Measurements from ENCODE around the gene BMP4. TPM values are rescaled to one million over a fixed set of nuclear protein-coding genes. Genes with fewer than 3 reads are reported as not detected.

Gene BMP4
- total and polyA plus RNA-seq, 2 donors (not counting 1 experiment from before 2014, with no cell fraction given) = not detected

- H3K4me1 ChIP-seq (ENCODE audit: control insufficient read depth in 2 of 2, insufficient read depth in 2 of 2, low read length in 2 of 2) = no peaks in the 10 kb centered on the region
- H3K79me2 ChIP-seq (ENCODE audit: control insufficient read depth, insufficient read depth, low read length) = no peaks in the 10 kb centered on the region
- H3K9me3 ChIP-seq (ENCODE audit: control extremely low read depth in 1 of 3, control insufficient read depth in 2 of 3, insufficient read depth in 1 of 3, low read length in 2 of 3) = peaks cover 0 to 1% (median 0%) of the 10 kb centered on the region in 3 donors
- intact Hi-C loops (cut with micrococcal nuclease) = no loop called here
- H3K4me2 ChIP-seq (replicated peaks; ENCODE audit: low read depth, low read length, poor library complexity, severe bottlenecking) = no peak overlapping the region
- no peak for ATAC-seq (ENCODE audit: low read depth)
- no peak overlapping the region for H2AFZ ChIP-seq (ENCODE audit: insufficient read depth, low read depth, low read length, poor library complexity, severe bottlenecking)
- H3K27ac ChIP-seq (ENCODE audit: low read length in 2 of 2) = no peak overlapping the region
- Mint-ChIP-seq H3K9me3 (ENCODE audit: insufficient read depth) (no peaks in the 10 kb centered on the region), H3K27ac (no peak overlapping the region), H3K27me3 (peaks cover 3% of the 10 kb centered on the region), H3K4me3 (no peak overlapping the region), H3K4me1 (no peaks in the 10 kb centered on the region)
- H4K20me1 ChIP-seq (ENCODE audit: control insufficient read depth, insufficient read depth, low read length, poor library complexity, severe bottlenecking) = no peaks in the 10 kb centered on the region
- ChIA-PET CTCF (no interaction called here), POLR2A (no interaction called here)
- no peaks in the 10 kb centered on the region for H3K36me3 ChIP-seq (replicated peaks in 1 of 2; ENCODE audit: control extremely low read depth in 1 of 2, control insufficient read depth in 1 of 2, extremely low read depth in 1 of 2, insufficient read depth in 2 of 2, low read length in 1 of 2)
- no peaks in the 10 kb centered on the region for H3K27me3 ChIP-seq (replicated peaks in 1 of 4; ENCODE audit: control extremely low read depth in 1 of 4, control insufficient read depth in 3 of 4, insufficient read depth in 4 of 4, low read length in 3 of 4)
- no peak overlapping the region for H3K9ac ChIP-seq (ENCODE audit: low read length)
- no peak for TF ChIP-seq CTCF (IDR thresholded peaks at IDR 0.05)
- TF ChIP-seq EZH2 (IDR thresholded peaks at IDR 0.05; ENCODE audit: borderline replicate concordance, insufficient read depth, low read depth, low read length, poor library complexity, severe bottlenecking) = no peak
- no peak for DNase-seq
- H3K4me3 ChIP-seq (ENCODE audit: control extremely low read depth in 1 of 5, extremely low read depth in 1 of 5, insufficient read depth in 1 of 5, low read depth in 2 of 5, low read length in 4 of 5) = no peak overlapping the region
- WGBS (ENCODE audit: insufficient coverage) = no CpG with 5 or more reads among the region's 3 CpGs
Observed at GRCh38 chr14:53978194-53978593, 21.6 kb upstream of the BMP4 start.

- Histone ChIP-seq H3K4me1 (ENCODE audit: control insufficient read depth in 2 of 2, insufficient read depth in 2 of 2, low read length in 2 of 2) (no peaks in the 10 kb centered on the region), H3K27ac (ENCODE audit: low read length in 2 of 2) (no peak overlapping the region), H3K9ac (ENCODE audit: low read length) (no peak overlapping the region), H3K27me3 (replicated peaks in 1 of 4; ENCODE audit: control extremely low read depth in 1 of 4, control insufficient read depth in 3 of 4, insufficient read depth in 4 of 4, low read length in 3 of 4) (no peaks in the 10 kb centered on the region), H3K4me2 (replicated peaks; ENCODE audit: low read depth, low read length, poor library complexity, severe bottlenecking) (no peak overlapping the region), H3K4me3 (ENCODE audit: control extremely low read depth in 1 of 5, extremely low read depth in 1 of 5, insufficient read depth in 1 of 5, low read depth in 2 of 5, low read length in 4 of 5) (no peak overlapping the region), H4K20me1 (ENCODE audit: control insufficient read depth, insufficient read depth, low read length, poor library complexity, severe bottlenecking) (no peaks in the 10 kb centered on the region), H3K36me3 (replicated peaks in 1 of 2; ENCODE audit: control extremely low read depth in 1 of 2, control insufficient read depth in 1 of 2, extremely low read depth in 1 of 2, insufficient read depth in 2 of 2, low read length in 1 of 2) (no peaks in the 10 kb centered on the region), H3K79me2 (ENCODE audit: control insufficient read depth, insufficient read depth, low read length) (no peaks in the 10 kb centered on the region), H3K9me3 (ENCODE audit: control extremely low read depth in 1 of 3, control insufficient read depth in 2 of 3, insufficient read depth in 1 of 3, low read length in 2 of 3) (no peaks in the 10 kb centered on the region), H2AFZ (ENCODE audit: insufficient read depth, low read depth, low read length, poor library complexity, severe bottlenecking) (no peak overlapping the region)
- no peak for ATAC-seq (ENCODE audit: low read depth)
- POLR2A ChIA-PET = no interaction called here
- Mint-ChIP-seq H3K27me3 (peaks cover 3% of the 10 kb centered on the region), H3K4me1 (no peaks in the 10 kb centered on the region), H3K27ac (no peak overlapping the region), H3K4me3 (no peak overlapping the region), H3K9me3 (ENCODE audit: insufficient read depth) (no peaks in the 10 kb centered on the region)
- intact Hi-C loops (cut with micrococcal nuclease) = no loop called here
- DNase-seq = no peak
- 88% methylated on average over 4 of the region's 5 CpGs for WGBS (ENCODE audit: insufficient coverage)
- CTCF ChIA-PET = no interaction called here
- TF ChIP-seq CTCF (IDR thresholded peaks at IDR 0.05) (no peak), EZH2 (IDR thresholded peaks at IDR 0.05; ENCODE audit: borderline replicate concordance, insufficient read depth, low read depth, low read length, poor library complexity, severe bottlenecking) (no peak)
Observed at GRCh38 chr14:53975444-53975843, 18.8 kb upstream of the BMP4 start.
